ENCODE data around the gene DPP6.

Gene DPP6

GRCh38 chr7:154475864-154476263, 423.7 kb downstream of the DPP6 start:
- DNase-seq: no peak

DNA sequence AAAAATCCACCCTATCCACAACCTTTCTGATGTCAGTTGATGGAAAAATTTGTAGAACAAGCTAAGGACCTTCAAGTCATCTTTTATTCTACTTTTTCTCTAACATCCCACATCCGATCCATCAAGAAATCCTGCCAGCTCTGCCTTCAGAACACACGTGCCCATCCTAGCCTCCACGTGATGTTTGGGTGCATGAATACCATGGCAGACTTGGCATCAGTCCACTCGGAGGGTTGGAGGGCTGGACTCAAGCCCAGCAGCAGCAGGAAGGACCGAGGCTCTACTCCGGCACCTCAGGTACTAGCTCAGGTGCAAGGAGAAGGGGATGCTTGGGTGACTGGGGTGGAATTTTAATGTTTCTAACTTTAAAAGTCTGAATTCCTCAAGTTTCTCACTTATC, 428.6 kb downstream of the DPP6 start:
- no peak for DNase-seq

- DNase-seq: no peak
These were observed 430.7 kb downstream of the DPP6 start for GRCh38 chr7:154482863-154483262.

GRCh38 chr7:154484406-154484805, 432.2 kb downstream of the DPP6 start:
- no peak for DNase-seq

DNA sequence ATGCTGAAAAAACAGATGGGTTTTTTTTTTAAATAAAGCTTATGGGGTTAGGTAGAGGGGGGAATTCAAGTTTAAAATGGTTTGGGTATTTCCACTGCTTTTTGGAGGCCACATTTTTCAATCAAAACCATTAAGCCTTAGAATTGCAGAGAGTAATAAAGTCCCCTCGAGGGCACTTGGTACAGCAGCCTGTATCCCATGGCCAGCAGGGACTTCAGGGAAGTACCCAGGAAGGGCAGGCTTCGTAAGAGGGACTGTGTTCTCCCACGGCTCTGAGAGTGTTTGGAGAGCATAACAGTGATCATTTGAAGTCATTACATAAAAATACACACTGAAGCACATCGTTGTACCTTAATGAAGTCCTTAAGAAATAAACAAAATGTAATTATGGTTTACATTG, 432.7 kb downstream of the DPP6 start:
- DNase-seq: no peak

DNA sequence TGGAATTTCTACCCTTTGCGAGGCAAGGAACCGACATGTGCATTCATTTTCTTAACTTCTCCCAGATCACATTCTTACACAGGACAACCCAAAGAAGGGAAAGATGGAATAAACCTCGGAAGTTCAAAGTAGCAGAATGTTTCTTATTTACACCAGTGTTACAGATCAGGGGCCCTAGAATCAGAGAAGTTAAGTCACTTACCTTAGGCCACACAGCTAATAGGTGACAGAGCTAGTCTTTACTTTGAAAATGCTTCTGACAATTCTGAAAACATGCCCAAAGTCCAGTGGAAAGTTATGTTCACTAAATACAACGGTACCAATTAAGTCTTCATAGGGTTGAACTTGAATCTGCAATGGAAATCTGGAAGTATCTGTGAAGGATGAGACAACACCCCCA, 437.7 kb downstream of the DPP6 start:
- no peak for DNase-seq

GRCh38 chr7:154493594-154493993, 441.4 kb downstream of the DPP6 start:
- no peak for DNase-seq

DNA sequence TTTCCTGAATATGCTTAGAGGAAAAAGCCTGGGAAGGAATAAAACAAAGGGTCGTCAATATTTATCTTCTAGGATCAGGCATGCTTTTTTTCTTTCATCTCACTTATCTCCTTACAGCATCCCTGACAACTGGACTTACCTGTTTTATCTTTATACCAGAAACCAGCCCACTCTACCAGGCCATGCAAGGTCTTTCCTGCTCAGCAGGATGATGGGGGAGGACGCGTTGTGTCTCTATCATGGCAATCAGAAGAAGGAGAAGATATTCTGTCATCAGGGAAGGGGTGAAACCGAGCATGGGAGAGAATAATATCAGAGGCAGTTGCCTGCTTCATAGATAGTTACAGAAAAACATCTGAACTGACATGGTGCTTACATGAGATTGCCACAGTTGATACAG, 445.6 kb downstream of the DPP6 start:
- DNase-seq: no peak

- no peak for DNase-seq
These were observed 451.9 kb downstream of the DPP6 start for GRCh38 chr7:154503962-154504550.

- DNase-seq: no peak
These were observed 452.7 kb downstream of the DPP6 start for GRCh38 chr7:154504918-154505317.

DNA sequence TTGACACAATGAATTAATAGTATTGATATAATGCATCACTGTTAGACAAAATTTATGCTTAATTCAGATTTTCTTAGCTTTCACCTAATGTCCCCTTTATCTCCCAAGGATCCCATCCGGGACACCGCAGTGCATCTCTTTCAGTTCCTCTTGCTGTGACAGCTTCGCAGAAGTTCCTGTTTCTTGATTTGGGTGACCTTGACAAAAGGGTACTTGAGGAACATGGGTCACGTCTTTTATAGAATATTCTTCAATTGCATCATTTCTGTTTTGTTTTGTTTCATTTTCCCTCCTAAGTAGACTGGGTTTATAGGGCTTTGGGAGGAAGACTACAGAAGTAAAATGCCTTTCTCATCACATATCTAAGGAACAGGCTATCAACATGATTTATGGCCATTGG, 453.2 kb downstream of the DPP6 start:
- no peak for DNase-seq

- DNase-seq: no peak
These were observed 457.0 kb downstream of the DPP6 start for GRCh38 chr7:154509192-154509591.

- DNase-seq: no peak
These were observed 460.1 kb downstream of the DPP6 start for GRCh38 chr7:154512121-154512833.

DNA sequence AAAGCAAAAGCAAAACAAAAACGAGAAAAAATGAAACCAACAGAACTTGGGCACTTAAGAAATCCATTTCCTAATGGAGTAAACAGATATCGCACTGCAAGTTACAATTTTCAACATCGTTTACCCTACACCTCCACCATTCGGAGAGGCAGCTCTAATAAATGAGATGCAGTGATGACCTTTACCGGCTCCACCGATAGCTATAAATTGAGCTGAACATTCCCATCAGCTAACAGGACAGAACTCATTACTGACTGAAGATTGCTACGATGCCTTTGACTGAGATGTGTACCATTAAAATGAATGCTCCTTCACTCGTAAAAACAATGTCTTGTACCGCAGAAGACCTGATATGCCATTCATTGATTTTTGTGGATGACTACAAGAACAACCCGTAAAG, 465.6 kb downstream of the DPP6 start:
- no peak for DNase-seq

- no peak for DNase-seq
These were observed 467.0 kb downstream of the DPP6 start for GRCh38 chr7:154519229-154519628.

DNA sequence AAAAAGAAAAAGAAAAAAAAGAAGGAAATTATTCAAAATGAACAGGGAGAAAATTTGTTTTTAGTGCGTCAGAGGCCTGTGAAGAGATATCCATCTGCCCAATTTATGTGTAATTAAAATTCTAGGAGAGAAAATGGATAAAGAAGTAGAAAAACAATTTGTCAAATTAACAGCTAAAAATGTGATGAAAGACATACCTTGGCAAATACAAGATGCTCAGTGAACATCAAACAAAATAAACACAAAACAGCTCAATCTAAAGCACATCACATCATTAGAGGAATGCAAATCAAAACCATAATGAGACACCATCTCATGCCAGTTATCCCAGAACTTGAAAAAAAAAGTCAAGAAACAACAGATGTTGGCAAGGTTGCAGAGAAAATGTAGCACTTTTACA, 477.9 kb downstream of the DPP6 start:
- DNase-seq: no peak

DNA sequence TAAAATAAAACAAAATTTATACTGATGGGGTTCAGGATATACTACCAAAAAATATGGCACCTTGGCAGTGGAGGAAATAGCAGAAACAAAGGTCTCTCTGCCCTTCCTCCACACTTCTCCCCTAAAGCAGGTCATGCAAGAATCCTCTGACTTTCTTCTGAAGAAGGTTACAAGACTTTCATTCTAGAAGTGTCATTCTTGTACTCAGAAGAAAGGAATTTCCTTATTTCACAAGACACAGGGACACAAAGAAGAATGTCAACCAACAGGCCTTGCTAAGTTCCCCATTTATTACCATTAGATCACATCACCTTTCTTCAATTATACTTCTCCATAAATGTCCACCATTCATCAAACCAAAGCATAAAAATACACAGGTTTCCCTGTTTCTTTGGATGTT, 480.6 kb downstream of the DPP6 start:
- no peak for DNase-seq

DNA sequence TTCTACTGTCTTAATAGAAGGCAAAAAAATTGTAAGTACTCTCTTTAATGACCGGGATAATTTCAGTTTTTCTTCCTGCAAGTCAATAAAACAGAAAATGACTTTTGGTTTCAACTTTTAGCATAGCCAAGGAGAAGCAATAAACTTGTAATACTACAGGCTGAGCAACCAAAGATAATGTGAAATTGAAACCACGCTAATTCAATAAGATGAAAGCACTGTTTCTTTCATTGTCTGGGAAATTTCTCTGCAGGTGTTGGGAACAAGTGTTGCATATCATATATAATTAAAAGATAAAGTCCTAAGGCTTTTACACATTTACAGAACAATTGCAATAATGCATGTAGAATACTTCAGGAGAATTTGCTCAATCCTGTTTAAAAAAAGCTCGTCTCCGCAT, 488.4 kb downstream of the DPP6 start:
- DNase-seq: no peak

GRCh38 chr7:154541606-154542005, 489.4 kb downstream of the DPP6 start:
- DNase-seq: no peak

DNA sequence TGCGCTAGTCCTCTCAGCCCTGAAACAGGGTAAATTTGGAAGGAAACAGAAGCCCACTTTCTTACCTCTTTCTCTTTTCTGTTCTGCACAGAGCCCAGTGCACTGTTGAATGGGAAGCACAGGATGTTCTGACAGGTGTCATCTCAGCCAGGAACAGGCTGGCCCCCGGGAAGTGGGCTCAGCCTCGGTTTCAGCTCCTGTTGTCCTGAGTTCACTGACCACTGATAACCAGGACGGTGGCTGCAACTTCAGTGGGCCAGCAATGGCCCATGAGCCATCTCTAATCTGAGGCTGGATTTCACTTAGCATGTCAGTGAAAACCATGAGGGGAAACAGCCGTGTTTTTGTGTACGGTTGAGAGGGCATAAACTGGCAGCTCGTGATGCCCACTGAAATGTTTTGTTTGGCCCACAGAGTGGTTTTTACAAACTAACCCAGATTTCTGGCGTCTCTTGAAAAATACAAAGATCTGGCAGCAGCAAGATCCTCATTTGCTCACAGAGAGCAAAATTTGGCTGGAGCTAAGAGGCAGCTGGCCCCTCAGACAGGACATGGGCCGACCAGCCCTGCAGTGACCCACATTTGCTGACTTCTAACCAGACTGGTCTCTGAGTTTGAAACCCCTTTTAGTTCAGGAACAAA, 494.9 kb downstream of the DPP6 start:
- DNase-seq: no peak

GRCh38 chr7:154553711-154554265, 501.6 kb downstream of the DPP6 start:
- DNase-seq: no peak

DNA sequence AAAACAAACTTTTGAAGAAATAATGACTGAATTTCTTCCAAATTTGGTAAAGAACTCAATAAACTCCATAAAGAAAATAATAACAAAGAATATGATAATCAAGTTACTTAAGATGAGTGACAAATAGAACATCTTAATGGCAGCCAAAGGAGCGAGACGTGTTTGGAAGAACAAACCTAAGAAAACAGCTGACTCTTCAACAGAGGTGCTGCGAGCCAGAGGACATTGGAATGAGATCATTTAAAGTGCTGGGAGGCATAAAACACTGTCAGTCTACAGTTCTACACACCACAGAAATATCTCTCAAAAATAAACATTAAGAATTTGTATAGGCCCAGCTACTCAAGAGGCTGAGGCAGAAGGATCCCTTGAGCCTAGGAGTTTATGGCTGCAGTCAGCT, 507.3 kb downstream of the DPP6 start:
- DNase-seq: no peak

GRCh38 chr7:154564676-154565075, 512.5 kb downstream of the DPP6 start:
- DNase-seq: no peak

DNA sequence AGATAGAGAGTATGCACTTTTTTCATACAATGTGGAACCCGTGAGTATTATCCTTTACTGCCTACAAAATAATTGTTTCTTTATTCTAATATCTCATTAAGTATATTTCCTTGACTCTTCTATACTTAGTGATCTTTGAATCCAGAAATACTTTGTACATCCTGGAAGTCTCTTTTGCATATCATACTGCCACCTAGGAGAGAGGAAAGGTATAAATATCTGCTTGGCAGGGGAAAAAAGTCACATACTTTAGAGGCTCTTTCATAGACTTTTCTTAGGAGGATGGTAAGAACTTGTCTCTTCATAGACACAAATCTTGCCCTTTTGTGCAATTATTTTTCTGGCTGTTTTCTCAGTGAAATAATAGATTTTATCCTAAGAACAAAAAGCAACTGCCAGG, 514.7 kb downstream of the DPP6 start:
- no peak for DNase-seq

Measured in NCI-H226 (cell line).